BLaER1 treated with 17β-estradiol and CSF1 and Interleukin-3, amounts not matched to agents 10 nM and 100 nM (cell line): ENCODE results near the gene SLC38A2.

Experiments used
- H3K27ac ChIP-seq, 11 experiments: shearing (Covaris generic); formaldehyde crosslinking; 2 replicates each; pipeline ENCODE4 v1.8.1; 2022
- H3K27me3 ChIP-seq, 11 experiments: shearing (Covaris generic); formaldehyde crosslinking; 2 replicates each; pipeline ENCODE4 v1.8.1; 2022
- H3K36me3 ChIP-seq, 11 experiments: shearing (Covaris generic); formaldehyde crosslinking; 2 replicates each; pipeline ENCODE4 v1.8.1; 2022
- H3K4me1 ChIP-seq, 10 experiments: shearing (Covaris generic); formaldehyde crosslinking; 2 replicates each; pipeline ENCODE4 v1.8.1; 2022
- H3K4me2 ChIP-seq, 11 experiments: shearing (Covaris generic); formaldehyde crosslinking; 2 replicates each; pipeline ENCODE4 v1.8.1; 2022
- H3K4me3 ChIP-seq, 10 experiments: shearing (Covaris generic); formaldehyde crosslinking; 2 replicates each; pipeline ENCODE4 v1.8.1; 2022
- H3K9ac ChIP-seq, 11 experiments: shearing (Covaris generic); formaldehyde crosslinking; 2 replicates each; pipeline ENCODE4 v1.8.1; 2022
- H3K9me3 ChIP-seq, 11 experiments: shearing (Covaris generic); formaldehyde crosslinking; replicated peaks in 1 of 11; 2 replicates each; pipeline ENCODE4 v1.8.1; 2022
- H4K20me1 ChIP-seq, 11 experiments: shearing (Covaris generic); formaldehyde crosslinking; 2 replicates each; pipeline ENCODE4 v1.8.1; 2022
- Cebpa-rat ChIP-seq, 11 experiments: shearing (Covaris generic); IDR thresholded peaks; 2 replicates each; pipeline ENCODE4 v1.8.1; 2022

SLC38A2 gene

DNA sequence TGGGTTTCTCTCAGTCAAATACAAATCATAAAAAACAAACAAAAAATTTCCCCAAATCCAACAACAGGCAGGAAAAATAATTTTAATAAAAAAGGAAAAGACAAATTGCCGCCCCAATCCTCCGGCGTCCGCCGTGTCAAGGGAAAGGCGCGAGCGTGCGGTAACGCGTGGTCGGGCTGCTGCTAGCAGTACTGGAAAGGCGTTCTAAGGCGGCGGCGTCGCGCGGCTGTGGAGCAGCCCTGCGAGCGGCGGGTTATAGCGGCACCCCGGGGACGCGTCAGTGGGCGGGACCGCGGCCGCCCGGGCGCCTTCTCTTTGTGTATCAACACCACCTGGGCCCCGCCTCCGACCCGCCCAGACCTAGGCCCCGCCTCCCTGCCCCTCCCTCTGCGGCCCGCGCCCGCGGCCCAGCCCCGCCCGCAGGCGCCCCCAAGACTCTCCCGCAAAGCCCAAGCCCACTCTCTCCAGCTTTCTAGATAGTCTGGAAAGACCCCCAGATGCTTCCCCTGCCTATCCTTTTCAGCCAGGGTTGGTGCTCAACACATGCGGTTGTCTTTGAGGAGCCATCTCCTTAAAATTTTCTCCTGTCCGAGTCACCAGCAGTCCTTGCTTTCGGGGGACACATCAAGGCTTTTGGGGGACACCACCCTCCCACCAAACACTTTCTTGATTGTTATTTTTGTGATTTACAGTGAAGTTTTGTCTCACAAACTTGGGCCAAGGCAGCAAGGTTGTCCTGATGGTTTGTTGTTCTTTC is at the start of gene SLC38A2:
Gene SLC38A2 (minus strand): TSS at position 230 of the 757 bp plus-strand sequence. CDS start 1,480 bp downstream, outside the sequence.
- Histone ChIP-seq H3K9me3 (no peaks in the 10 kb centered on the region), H3K4me2 (peak within 1 kb of the TSS; percentile 89 to 98 (median 97)), H4K20me1 (peaks cover 35 to 45% (median 42%) of the 10 kb centered on the region in 11 experiments), H3K9ac (peak within 1 kb of the TSS; percentile 94 to 99 (median 98)), H3K27ac (peak within 1 kb of the TSS; percentile 89 to 98 (median 97)), H3K27me3 (no peaks in the 10 kb centered on the region), H3K4me1 (peaks cover 42 to 50% (median 43%) of the 10 kb centered on the region in 10 experiments), H3K36me3 (peaks cover 34 to 36% (median 35%) of the 10 kb centered on the region in 11 experiments), H3K4me3 (peak within 1 kb of the TSS; percentile 82 to 98 (median 94))
- no peak for TF ChIP-seq Cebpa-rat (IDR thresholded peaks at IDR 0.05)

- no peak for TF ChIP-seq Cebpa-rat (IDR thresholded peaks at IDR 0.05)
- H3K4me2 ChIP-seq, result no peak overlapping the region
- H4K20me1 ChIP-seq, result no peaks in the 10 kb centered on the region
- no peaks in the 10 kb centered on the region for H3K36me3 ChIP-seq
- H3K4me3 ChIP-seq, result no peak overlapping the region
- H3K27ac ChIP-seq, result no peak overlapping the region
- no peak overlapping the region for H3K9ac ChIP-seq
- H3K4me1 ChIP-seq, result no peaks in the 10 kb centered on the region
- H3K27me3 ChIP-seq, result no peaks in the 10 kb centered on the region
- no peaks in the 10 kb centered on the region for H3K9me3 ChIP-seq
Measured at GRCh38 chr12:46419675-46420074, 47.1 kb upstream of the SLC38A2 start.

GRCh38 chr12:46415552-46415951 is 43.0 kb upstream of the SLC38A2 start:
- no peaks in the 10 kb centered on the region for H4K20me1 ChIP-seq
- no peak overlapping the region for H3K4me3 ChIP-seq
- H3K9ac ChIP-seq, result no peak overlapping the region
- no peaks in the 10 kb centered on the region for H3K9me3 ChIP-seq
- no peak overlapping the region for H3K27ac ChIP-seq
- no peaks in the 10 kb centered on the region for H3K27me3 ChIP-seq
- no peaks in the 10 kb centered on the region for H3K4me1 ChIP-seq
- TF ChIP-seq Cebpa-rat (IDR thresholded peaks at IDR 0.05), result no peak
- H3K4me2 ChIP-seq, result no peak overlapping the region
- no peaks in the 10 kb centered on the region for H3K36me3 ChIP-seq

DNA sequence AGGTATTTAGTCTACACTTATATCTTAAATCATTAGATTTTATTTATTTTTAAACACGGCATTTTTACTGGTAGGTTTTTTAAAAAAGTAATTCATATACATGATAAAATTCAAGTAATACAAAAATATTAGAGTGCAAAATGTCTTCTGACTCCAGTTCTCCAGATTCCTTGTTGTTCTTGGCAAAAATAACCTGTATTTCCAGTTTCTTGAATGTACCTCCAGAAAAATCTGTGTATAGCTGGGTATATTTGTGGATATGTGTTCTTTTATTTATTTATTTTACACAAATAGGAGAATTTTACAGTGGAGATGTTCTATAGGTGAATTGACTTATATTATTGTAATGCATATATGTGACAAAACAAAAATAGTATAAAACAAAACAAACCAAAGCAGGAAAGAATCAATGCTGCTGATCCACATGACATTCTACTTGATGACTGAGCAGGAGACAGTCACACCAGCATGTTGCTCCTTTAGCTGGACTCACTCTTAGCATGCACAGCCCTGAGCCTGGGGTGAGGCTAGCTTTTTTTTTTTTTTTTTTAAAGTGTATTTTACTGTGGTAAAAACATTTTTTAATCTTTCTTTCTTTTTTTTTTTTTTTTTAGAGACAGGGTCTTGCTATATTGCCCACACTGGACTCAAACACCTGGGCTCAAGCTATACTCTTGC is 42.2 kb upstream of the SLC38A2 start:
- no peaks in the 10 kb centered on the region for H3K4me1 ChIP-seq
- H3K9me3 ChIP-seq, result no peaks in the 10 kb centered on the region
- H3K36me3 ChIP-seq, result no peaks in the 10 kb centered on the region
- H3K27ac ChIP-seq, result no peak overlapping the region
- no peak overlapping the region for H3K9ac ChIP-seq
- no peak for TF ChIP-seq Cebpa-rat (IDR thresholded peaks at IDR 0.05)
- H3K4me2 ChIP-seq, result no peak overlapping the region
- H3K4me3 ChIP-seq, result no peak overlapping the region
- H3K27me3 ChIP-seq, result no peaks in the 10 kb centered on the region
- no peaks in the 10 kb centered on the region for H4K20me1 ChIP-seq

- TF ChIP-seq Cebpa-rat (IDR thresholded peaks at IDR 0.05), result no peak
- no peaks in the 10 kb centered on the region for H3K9me3 ChIP-seq
Measured at GRCh38 chr12:46413368-46413767, 40.8 kb upstream of the SLC38A2 start.

DNA sequence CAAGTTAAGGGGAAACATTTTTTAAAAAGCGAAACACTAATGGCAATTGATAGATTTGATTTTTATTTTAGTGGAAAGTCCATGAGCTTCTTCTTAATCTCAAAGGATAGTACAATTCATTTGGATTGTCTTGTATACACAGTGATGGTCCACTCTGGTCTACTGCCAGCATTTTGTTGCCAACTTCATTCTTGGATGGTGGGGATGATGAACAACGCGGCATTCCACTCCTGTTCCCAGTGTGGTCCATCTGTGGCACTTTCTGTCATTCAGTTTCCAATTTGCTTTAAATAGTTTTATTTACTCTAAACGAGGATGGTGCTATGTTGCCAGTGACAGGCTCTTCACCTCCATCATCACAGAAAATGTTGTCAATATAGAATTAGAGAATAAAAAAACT is 40.3 kb upstream of the SLC38A2 start:
- Histone ChIP-seq H4K20me1 (no peaks in the 10 kb centered on the region), H3K9me3 (no peaks in the 10 kb centered on the region), H3K4me2 (no peak overlapping the region), H3K4me1 (no peaks in the 10 kb centered on the region), H3K9ac (no peak overlapping the region), H3K36me3 (no peaks in the 10 kb centered on the region), H3K27me3 (no peaks in the 10 kb centered on the region), H3K27ac (no peak overlapping the region), H3K4me3 (no peak overlapping the region)
- no peak for TF ChIP-seq Cebpa-rat (IDR thresholded peaks at IDR 0.05)

More at GRCh38 chr12:46413368-46413767, 40.8 kb upstream of the SLC38A2 start:
- Histone ChIP-seq H3K4me2 (no peak overlapping the region), H3K27ac (no peak overlapping the region), H3K36me3 (no peaks in the 10 kb centered on the region), H4K20me1 (no peaks in the 10 kb centered on the region), H3K27me3 (no peaks in the 10 kb centered on the region), H3K4me3 (no peak overlapping the region), H3K4me1 (no peaks in the 10 kb centered on the region), H3K9ac (no peak overlapping the region)

GRCh38 chr12:46410495-46410894 is 37.9 kb upstream of the SLC38A2 start:
- Histone ChIP-seq H4K20me1 (no peaks in the 10 kb centered on the region), H3K4me3 (no peak overlapping the region), H3K9me3 (no peaks in the 10 kb centered on the region), H3K36me3 (no peaks in the 10 kb centered on the region), H3K4me2 (no peak overlapping the region), H3K27me3 (no peaks in the 10 kb centered on the region), H3K4me1 (no peaks in the 10 kb centered on the region), H3K27ac (no peak overlapping the region), H3K9ac (no peak overlapping the region)
- TF ChIP-seq Cebpa-rat (IDR thresholded peaks at IDR 0.05), result no peak

- Histone ChIP-seq H3K27me3 (no peaks in the 10 kb centered on the region), H3K36me3 (no peaks in the 10 kb centered on the region), H4K20me1 (no peaks in the 10 kb centered on the region), H3K4me3 (no peak overlapping the region), H3K9me3 (no peaks in the 10 kb centered on the region), H3K9ac (no peak overlapping the region), H3K4me1 (no peaks in the 10 kb centered on the region), H3K27ac (no peak overlapping the region), H3K4me2 (no peak overlapping the region)
- no peak for TF ChIP-seq Cebpa-rat (IDR thresholded peaks at IDR 0.05)
Measured at GRCh38 chr12:46409974-46410373, 37.4 kb upstream of the SLC38A2 start.

- no peaks in the 10 kb centered on the region for H3K9me3 ChIP-seq
- H3K9ac ChIP-seq, result no peak overlapping the region
- peaks cover 2 to 5% (median 4%) of the 10 kb centered on the region in 10 experiments; a peak in 15 of 20 replicates for H3K4me1 ChIP-seq
- no peak overlapping the region for H3K27ac ChIP-seq
- no peaks in the 10 kb centered on the region for H3K36me3 ChIP-seq
- no peaks in the 10 kb centered on the region for H4K20me1 ChIP-seq
- no peak overlapping the region for H3K4me2 ChIP-seq
- TF ChIP-seq Cebpa-rat (IDR thresholded peaks at IDR 0.05), result no peak
- no peaks in the 10 kb centered on the region for H3K27me3 ChIP-seq
- no peak overlapping the region for H3K4me3 ChIP-seq
Measured at GRCh38 chr12:46409342-46409741, 36.8 kb upstream of the SLC38A2 start.
